NCI-H2196 (cell line): ENCODE data around the gene TMPRSS13.
"Not testable (repeated sequence)": the region's sequence is repeated elsewhere in the genome, so short reads cannot be mapped to it uniquely, and the experiment has no call there.

Source experiments
- DNase-seq: peaks from one replicate; lab custom pipeline; 2025; ENCODE audit not compliant: unreplicated experiment; lab: John Stamatoyannopoulos, UW

TMPRSS13 gene

GRCh38 chr11:117931331-117931950 is 2.2 kb upstream of the TMPRSS13 start:
- no peak for DNase-seq

- DNase-seq = no peak
Observed at GRCh38 chr11:117930668-117931330, 1.6 kb upstream of the TMPRSS13 start.

DNA sequence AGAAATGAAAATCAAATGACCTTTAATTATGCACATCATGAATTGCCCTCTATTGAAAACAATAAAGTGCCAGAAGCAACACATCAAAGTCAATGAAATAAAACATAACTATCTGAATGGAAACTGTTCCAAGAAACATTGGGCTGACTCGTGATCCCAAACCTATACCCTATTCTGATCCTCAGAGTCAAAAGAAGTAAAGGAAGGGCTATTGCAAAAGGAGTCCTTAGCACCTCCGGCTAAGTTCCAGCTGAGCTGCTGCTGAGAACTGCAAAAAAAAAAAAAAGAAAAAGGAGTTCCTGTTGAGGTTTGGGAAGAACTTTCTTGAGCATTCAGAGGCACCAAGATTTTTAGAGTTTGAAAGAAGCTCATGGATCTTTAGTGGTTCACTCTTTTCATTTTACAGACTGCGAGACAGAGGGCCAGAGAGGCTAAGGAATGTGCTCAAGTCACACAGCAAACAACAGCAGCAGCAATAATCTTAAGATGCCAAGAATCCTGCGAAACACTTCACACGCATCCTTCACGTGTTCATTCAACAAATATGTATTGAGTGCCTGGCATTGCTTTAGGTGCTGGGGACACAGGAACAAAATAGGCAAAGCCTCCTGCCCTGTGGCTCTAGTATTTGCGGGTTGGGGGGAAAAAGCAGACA is 841 bp upstream of the TMPRSS13 start:
- no peak for DNase-seq

- no peak for DNase-seq
Observed at GRCh38 chr11:117928446-117929141, 608 bp downstream of the TMPRSS13 start.

DNA sequence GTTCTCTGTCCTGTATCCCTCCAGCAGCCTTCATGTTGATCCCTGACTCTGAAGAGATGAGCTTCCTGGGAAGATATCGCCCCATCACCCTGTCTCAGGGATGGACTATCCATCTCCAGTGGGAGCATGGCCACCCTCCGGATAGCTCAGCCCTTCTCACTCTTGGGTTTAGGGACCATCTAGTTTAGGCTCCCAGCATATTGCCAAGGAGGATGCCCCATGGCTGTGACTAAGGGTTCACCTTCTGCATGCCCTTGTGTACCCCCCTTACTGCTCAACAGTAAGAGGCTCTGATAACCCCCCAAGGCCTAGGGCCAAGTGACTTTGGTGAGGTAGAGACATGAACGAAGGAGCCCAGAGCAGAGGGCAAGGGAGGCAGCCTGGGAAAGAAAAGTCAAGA is 1.3 kb downstream of the TMPRSS13 start:
- no peak for DNase-seq

DNA sequence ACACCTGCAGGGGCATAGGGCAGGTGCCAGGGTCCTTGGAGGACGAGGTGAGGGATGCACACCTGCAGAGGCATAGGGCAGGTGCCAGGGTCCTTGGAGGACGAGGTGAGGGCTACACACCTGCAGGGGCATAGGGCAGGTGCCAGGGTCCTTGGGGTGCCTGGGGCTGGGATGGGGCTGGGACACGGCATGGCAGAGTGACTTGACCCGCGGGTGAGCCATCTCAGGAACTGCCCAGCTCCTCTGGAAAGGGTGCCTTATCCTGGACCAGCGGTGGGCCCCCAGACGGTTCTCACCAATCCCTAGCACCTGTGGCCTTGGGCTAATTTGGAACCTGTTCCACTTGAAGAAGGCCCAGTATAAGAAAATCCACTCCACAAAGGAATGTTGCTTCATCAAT is 3.0 kb downstream of the TMPRSS13 start:
- not testable (repeated sequence) for DNase-seq

DNA sequence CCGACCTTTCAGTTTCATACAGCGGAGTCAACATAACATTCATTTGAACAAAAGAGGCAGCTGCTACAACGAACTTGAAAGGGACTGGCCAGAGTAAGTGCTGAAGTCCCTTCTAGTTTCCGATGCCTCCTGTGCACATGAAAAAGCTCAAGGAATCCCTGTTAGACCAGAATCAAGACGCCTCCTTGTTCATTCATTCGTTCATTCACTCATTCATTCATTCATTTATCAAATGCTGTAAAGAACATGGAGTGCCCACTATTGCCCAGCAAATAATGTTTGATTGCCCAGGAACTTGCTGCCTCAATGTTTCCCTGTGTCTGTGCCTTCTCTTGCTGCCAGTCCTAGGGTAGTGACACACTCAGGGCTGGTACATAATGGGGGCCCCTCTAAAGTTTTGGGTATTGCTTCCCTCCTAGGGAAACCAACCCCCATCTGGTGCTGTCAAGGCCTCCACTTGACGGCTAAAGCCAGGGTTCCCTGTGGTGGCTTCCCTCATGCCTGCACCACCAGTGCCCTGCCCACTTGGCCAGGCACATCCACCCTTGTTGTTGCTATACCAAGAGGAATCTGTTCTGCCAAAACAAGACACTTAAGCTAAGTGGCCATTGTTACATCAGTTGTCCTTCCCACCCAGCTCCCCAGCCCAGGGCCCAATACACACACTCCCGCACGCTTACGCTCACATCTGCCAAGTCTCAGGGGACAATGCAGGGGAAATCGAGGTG is 3.8 kb downstream of the TMPRSS13 start:
- DNase-seq = peak; percentile 20

DNA sequence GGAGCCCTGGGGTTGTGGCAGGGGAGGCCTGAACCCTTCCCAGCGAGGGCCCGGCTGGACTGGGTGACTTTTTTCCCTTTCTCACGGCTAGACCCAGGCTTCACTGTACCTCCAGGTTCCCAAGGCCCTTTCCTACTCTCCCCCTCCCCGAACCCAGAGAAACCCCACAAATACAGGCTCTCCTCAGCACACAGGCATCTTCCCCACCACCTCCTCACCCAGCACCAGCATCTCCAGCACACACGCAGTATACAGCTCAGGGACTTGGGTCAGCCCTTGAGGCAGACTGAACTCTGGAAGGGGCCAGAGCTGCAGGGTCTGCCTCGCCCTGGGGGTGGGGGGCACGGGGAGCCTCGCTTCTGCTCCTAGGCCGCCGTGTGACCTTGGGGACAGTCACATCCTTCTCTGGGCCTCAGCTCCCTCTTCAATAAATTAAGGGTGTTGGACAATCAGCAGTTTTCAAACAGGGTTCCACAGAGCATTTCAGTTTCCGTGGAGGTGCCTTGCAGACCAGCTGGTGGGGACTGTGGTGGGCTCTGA is 4.5 kb downstream of the TMPRSS13 start:
- DNase-seq = no peak

DNA sequence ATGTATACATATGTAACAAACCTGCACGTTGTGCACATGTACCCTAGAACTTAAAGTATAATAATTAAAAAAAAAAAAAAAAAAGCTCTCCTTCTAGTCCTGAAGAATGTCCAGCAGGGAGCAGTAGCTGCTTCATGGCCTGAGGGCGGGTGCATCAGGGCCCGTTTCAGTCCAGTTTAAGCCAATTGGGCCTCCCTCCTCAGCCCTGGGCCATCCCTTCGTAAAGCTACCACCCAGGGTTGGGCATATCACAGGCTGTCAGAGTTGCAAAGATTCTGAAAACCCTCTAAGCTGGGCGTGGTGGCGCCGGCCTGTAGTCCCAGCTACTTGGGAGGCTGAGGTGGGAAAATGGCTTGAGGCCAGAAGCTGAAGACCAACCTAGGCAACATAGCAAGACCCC is 5.4 kb downstream of the TMPRSS13 start:
- no peak for DNase-seq

DNA sequence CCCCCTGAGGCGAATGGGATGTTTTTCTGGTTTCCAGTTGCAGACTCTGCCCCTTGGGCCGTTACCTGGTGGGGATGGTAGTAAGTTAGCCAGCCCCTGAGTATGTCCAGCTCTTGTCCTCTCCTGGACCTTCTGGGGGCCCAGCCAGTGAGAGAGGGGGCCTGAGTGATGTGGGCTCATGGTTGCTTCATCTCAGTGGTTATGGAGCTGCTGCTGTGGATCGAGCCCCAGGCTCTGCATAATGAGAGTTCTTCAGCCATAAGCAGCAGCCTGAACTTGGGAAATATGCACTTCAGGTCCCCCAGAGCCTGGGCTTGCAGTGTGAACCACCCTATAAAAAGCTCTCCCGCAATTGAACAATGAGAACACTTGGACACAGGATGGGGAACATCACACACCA is 5.9 kb downstream of the TMPRSS13 start:
- DNase-seq = no peak

DNA sequence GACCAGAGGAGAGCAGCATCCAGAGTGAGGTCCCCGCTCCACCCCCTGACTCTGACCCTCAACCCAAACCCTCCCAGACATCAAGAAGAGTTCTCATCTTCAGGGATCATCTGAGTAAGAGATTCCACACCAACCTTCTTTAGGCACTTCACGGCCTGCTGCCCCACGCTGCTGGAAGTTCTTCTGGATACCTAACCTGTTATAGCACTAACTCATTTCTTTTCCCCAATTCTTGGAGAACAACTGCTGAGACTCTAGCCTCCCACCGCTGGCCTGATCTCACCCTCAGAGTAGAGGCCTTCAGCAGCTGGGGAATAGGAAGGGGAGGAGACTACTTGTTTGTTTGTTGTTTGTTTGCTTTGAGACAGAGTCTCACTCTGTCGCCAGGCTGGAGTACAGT is 7.3 kb downstream of the TMPRSS13 start:
- no peak for DNase-seq

- DNase-seq = no peak
Observed at GRCh38 chr11:117921456-117921855, 7.7 kb downstream of the TMPRSS13 start.

DNA sequence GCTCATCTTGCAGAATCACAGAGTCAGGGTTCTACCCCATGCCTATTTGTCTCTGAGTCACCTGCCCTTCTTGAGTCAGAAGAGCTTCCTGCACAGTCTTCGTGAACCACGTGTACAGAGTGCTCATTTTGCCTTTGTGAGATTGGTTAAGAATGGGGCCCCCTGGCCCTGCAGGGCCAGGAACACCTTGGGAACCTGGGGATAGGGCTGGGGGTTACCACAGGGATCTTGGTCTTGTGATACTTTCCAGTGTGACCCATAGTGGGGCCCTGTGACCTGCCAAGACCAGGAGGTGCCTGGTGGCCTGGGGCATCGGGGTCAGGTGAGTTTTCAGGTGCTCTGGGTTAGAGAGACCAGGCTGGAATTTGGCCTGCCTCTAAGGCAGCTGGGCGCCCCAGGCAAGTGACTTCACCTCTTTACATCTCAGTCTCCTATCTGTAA is 9.4 kb downstream of the TMPRSS13 start:
- no peak for DNase-seq

DNA sequence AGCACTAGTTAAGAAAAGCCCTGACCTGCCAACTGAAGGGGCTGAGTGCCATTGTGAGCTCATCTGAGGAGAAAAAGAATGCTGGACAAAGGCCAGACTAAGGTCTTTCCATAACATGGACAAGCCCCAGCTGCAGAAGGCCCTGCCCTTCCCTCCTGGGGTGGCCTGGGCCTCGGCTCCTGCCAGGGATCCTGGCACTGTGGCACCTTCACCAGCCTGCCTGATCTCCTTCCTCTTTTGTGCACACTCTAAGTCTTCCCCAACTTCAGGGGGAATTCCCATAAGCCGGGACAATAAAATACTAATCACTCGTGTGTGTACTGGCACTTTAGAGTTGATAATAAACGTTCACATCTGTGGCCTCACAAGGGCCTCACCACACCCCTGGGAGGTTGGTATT is 9.9 kb downstream of the TMPRSS13 start:
- DNase-seq = no peak

DNA sequence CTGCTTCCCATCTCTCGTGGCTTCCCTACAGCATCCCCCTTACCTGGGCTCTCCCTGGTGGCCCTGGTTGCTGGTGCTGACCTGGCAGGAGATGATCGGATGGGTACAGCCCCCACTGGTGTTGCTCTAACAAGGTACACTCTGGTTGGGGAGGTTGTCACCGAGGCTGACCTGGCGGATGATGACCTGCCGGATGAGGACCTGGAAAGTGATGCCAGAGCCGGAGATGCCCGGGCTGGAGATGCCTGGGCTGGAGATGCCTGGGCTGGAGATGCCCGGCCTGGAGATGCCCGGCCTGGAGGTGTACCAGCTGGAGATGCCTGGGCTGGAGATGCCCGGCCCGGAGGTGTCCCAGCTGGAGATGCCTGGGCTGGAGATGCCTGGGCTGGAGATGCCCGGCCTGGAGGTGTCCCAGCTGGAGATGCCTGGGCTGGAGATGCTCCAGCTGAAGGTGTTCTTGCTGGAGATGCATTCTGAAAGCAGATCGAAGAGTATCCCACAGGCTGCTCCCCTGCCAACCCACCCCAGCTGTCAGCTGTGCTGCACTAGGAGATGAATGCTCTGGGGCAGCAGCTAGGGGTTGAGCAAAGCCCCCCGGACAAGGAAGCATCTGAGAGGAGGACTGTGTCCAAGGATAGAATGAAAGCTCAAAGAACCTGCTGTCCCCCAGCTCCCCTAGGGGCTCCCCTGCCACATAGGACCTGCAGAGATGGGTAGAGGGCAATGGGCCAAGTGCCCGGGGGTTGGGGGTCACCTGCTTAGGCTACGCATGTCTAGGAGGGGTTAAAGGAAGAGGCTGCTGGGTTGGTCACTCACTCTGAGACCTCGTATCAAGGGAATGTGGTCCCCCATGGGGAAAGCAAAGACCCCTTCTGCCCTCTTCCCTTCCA is 10.6 kb downstream of the TMPRSS13 start:
- DNase-seq = no peak

DNA sequence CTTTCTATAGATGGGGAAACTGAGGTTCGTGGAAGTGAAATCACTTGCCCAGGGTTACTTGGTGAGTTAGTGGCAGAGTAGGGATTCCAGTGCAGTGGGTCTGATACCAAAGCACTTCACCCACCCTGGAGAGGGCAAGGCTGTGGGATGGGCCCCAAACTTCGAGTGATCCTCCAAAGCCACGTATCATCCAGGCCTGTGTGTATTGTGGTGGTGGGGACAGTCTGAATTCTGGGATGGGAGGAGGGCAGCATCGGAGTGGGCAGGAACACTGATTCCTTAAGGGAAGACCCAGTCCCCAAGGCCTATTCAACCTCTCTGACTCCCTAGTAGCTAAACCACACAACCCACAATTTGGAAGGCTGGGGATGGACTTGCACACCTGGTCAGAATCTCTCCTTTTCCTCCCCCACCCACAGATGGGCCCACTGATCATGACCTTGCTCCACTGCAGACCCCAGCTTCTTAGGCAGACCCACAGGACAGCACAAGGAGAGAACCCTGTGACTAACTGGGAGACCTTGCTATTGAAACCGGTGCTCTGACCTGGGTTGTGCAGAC is 11.5 kb downstream of the TMPRSS13 start:
- no peak for DNase-seq

GRCh38 chr11:117916956-117917355 is 12.2 kb downstream of the TMPRSS13 start:
- DNase-seq = no peak

DNA sequence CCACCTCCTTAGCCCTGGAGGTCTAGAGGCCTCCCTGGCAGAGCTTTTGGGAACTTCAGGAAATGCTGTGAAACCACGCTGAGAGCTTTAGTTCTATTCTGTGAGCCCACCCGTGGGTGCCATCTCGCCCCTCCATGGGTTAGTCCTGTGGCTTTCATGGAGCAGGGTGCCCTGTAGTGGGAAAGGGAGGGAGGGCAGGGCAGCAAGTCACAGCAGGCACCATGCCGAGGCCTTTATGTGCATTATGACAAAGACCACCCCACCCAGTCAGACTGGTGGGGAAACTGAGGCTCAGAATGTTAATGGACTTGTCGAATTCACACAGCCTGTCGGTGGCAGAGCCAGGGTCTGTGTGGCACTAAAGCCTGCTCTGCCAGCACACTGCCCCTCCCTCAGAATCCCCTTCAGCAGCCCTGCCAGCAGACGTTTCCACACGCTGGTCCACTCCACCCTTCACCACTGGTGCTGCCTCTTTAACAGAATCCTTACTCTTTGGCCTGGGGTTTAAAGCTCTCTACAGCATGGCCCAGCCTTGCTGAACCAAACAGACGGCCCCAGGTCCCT is 13.4 kb downstream of the TMPRSS13 start:
- no peak for DNase-seq

GRCh38 chr11:117914991-117915618 is 14.1 kb downstream of the TMPRSS13 start:
- no peak for DNase-seq
